HFFc6 (cell line): ENCODE measurements around the gene ARHGEF6. TPM values are rescaled to one million over a fixed set of nuclear protein-coding genes. Genes with fewer than 3 reads are reported as not detected.

Experiments
- DNase-seq: peaks from one replicate; pipeline ENCODE4 v3.0.0-alpha.2; 2018
- H3K27ac Mint-ChIP-seq: 2 replicates; pipeline ENCODE4 v1.8.0; 2020; ENCODE audit warnings: mild to moderate bottlenecking, mixed read lengths
- H3K27me3 Mint-ChIP-seq: 2 replicates; pipeline ENCODE4 v1.8.0; 2021; ENCODE audit warnings: mild to moderate bottlenecking, moderate library complexity, mixed read lengths; ENCODE audit not compliant: insufficient read depth
- H3K36me3 Mint-ChIP-seq: 2 replicates; pipeline ENCODE4 v1.8.0; 2021; ENCODE audit warnings: low read depth, mixed read lengths
- H3K4me1 Mint-ChIP-seq: 2 replicates; pipeline ENCODE4 v1.8.0; 2020; ENCODE audit warnings: low read depth, mixed read lengths
- H3K4me3 Mint-ChIP-seq: 2 replicates; pipeline ENCODE4 v1.8.0; 2020; ENCODE audit warnings: mild to moderate bottlenecking, moderate library complexity, mixed read lengths
- H3K9me3 Mint-ChIP-seq: 2 replicates; pipeline ENCODE4 v1.8.0; 2020; ENCODE audit warnings: mild to moderate bottlenecking, mixed read lengths
- CTCF ChIP-seq: fragments of 200-600 bp; sonication (generic); IDR thresholded peaks from 2 replicates; pipeline ENCODE4 v1.5.0; 2021; ENCODE audit warnings: antibody characterized with exemption, mild to moderate bottlenecking
- total RNA-seq, 6 experiments: library from RNA; stranded (reverse); fragmentation: NEBNext Ultra II Directional; extraction: Animal tissue kit (Norgen Biotek cat#: 25700); gene quantifications; 2 replicates in 1 of 6; 3 replicates in 5 of 6; pipeline ENCODE4 v1.2.3, GENCODE V29; 2021

The ARHGEF6 gene
- total RNA-seq, 6 experiments from 2014 or later: 2.5 to 5.4 (median 4.9) TPM

GRCh38 chrX:136635235-136635634 is 145.5 kb downstream of the ARHGEF6 start:
- no peak for TF ChIP-seq CTCF
- Mint-ChIP-seq H3K4me1 (peaks cover 10% of the 10 kb centered on the region), H3K36me3 (no peaks in the 10 kb centered on the region), H3K4me3 (no peak overlapping the region), H3K27ac (no peak overlapping the region), H3K9me3 (no peaks in the 10 kb centered on the region), H3K27me3 (peaks cover 8% of the 10 kb centered on the region)
- no peak for DNase-seq

DNA sequence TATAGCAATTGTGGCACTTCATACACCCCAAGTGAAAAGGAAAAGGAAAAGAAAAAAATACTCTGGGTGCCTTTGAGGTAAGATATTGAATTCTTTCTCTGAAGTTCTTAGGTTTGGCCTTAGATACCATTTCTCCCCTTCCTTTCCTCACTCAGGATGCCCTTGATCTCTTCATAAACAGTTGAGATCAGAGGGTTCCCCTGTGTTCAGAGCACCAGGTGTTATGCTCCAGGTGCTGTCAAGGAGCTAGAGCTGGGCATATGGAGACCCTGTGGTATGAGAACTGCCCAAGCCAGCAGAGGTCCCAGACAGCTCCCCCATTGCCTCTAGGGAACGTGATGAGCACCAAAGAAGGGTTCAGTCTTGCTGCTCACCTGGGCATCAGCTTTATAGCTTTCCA is 149.9 kb downstream of the ARHGEF6 start:
- H3K4me1 Mint-ChIP-seq: no peaks in the 10 kb centered on the region
- no peak for DNase-seq
- H3K27me3 Mint-ChIP-seq: peaks cover 5% of the 10 kb centered on the region
- H3K4me3 Mint-ChIP-seq: no peak overlapping the region
- H3K36me3 Mint-ChIP-seq: no peaks in the 10 kb centered on the region
- no peak overlapping the region for H3K27ac Mint-ChIP-seq
- no peaks in the 10 kb centered on the region for H3K9me3 Mint-ChIP-seq
- no peak for TF ChIP-seq CTCF

DNA sequence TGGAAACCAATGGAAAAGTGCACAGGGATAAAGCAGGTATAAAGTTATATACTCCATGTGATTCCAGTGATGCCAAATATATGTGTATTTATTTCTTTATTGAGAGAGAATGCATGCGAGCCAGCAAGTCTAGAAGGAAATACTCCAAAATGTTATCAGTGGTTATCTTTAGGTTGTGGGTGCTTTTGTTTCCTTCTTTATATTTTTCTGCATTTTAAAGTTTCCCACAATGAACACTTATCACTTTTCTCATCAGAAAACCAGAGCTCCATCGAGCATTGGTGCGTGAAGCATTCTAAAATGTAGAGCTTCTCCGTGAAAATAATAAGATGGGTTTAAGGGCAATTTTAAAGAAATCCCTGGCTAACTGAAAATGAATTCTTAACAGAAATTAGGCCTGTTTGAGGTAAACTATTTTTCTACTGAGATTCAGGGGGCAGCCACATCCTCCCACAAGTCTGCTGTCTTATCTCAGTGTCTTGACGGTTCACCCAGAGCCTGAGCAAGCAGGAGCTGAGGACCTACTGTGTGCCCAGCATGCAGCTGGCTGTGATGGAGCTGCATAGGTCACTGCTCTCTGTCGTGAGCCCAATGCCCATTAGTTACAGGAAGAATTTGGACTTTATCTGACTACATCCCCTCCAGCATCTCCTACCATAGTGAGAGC is 151.5 kb downstream of the ARHGEF6 start:
- DNase-seq: no peak
- H3K4me1 Mint-ChIP-seq: no peaks in the 10 kb centered on the region
- peaks cover 4% of the 10 kb centered on the region for H3K27me3 Mint-ChIP-seq
- H3K36me3 Mint-ChIP-seq: no peaks in the 10 kb centered on the region
- H3K4me3 Mint-ChIP-seq: no peak overlapping the region
- no peaks in the 10 kb centered on the region for H3K9me3 Mint-ChIP-seq
- H3K27ac Mint-ChIP-seq: no peak overlapping the region
- TF ChIP-seq CTCF: no peak

- Mint-ChIP-seq H3K27me3 (peaks cover 4% of the 10 kb centered on the region), H3K4me3 (no peak overlapping the region), H3K27ac (no peak overlapping the region), H3K9me3 (no peaks in the 10 kb centered on the region), H3K4me1 (no peaks in the 10 kb centered on the region), H3K36me3 (no peaks in the 10 kb centered on the region)
- no peak for DNase-seq
- no peak for TF ChIP-seq CTCF
Observed at GRCh38 chrX:136627409-136627808, 153.3 kb downstream of the ARHGEF6 start.

DNA sequence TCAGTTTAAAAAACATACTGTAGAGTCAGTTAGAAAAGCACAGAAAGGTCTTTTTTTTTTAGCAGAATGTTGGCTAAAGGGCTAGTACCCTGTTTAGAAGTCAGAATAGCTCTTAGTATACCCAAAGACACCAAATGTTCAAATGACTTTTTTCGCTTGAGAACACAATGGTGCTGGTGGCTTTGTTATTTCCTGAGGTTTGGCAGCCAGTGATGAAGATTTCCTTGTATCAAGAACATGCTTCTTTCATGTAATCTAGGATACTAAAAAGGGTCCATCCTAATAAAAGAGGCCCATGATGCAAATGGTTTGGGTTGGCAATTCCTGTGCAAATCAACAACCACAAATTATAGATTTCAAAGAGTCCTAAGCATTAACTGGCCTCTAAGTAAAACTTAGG is 153.8 kb downstream of the ARHGEF6 start:
- H3K36me3 Mint-ChIP-seq: no peaks in the 10 kb centered on the region
- no peaks in the 10 kb centered on the region for H3K9me3 Mint-ChIP-seq
- H3K27ac Mint-ChIP-seq: no peak overlapping the region
- peaks cover 4% of the 10 kb centered on the region for H3K27me3 Mint-ChIP-seq
- no peak for TF ChIP-seq CTCF
- no peak overlapping the region for H3K4me3 Mint-ChIP-seq
- no peak for DNase-seq
- no peaks in the 10 kb centered on the region for H3K4me1 Mint-ChIP-seq

DNA sequence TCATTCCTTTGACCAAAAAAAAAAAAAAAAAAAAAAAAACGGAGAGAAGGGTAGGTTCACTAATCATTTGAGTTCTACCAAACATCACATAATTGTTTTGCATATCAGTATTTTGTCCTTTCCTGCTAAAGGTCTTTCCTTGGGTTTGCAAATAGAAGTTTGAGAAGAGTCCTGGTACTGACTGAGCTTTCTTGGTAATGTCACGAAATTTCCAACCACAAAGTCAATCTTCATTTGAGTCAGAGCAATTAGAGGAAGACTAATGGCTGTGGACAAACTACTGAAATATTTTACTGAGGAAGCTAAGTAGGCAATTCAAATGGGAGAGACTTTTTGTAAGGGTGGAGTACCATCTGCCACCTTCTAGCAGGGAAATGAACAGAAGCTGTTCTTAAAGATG is 154.5 kb downstream of the ARHGEF6 start:
- Mint-ChIP-seq H3K9me3 (no peaks in the 10 kb centered on the region), H3K27me3 (peaks cover 6% of the 10 kb centered on the region), H3K27ac (no peak overlapping the region)

More for the DNA sequence above, 154.5 kb downstream of the ARHGEF6 start:
- no peak for DNase-seq
- no peaks in the 10 kb centered on the region for H3K4me1 Mint-ChIP-seq
- no peaks in the 10 kb centered on the region for H3K36me3 Mint-ChIP-seq
- TF ChIP-seq CTCF: no peak
- H3K4me3 Mint-ChIP-seq: no peak overlapping the region
